ENCODE measurements around the gene GCA. TPM values are rescaled to one million over a fixed set of nuclear protein-coding genes. Genes with fewer than 3 reads are reported as not detected.

GCA gene
- total and polyA plus RNA-seq, 7 experiments from 2014 or later: 10.9 to 56.3 (median 16.4) TPM

- POLR2A ChIA-PET: no interaction called here
- peaks cover 21 to 48% (median 32%) of the 10 kb centered on the region in 5 donors for H3K27me3 Mint-ChIP-seq
Measured at GRCh38 chr2:162382278-162382677, 38.3 kb downstream of the GCA start.

GRCh38 chr2:162385536-162385935, 41.6 kb downstream of the GCA start:
- H3K36me3 Mint-ChIP-seq: no peaks in the 10 kb centered on the region
- no peak overlapping the region for H3K4me3 ChIP-seq (ENCODE audit: low read length)
- no peaks in the 10 kb centered on the region for H3K9me3 Mint-ChIP-seq
- peaks cover 8 to 26% (median 17%) of the 10 kb centered on the region in 5 donors for H3K27me3 Mint-ChIP-seq
- no peak overlapping the region for H3K4me3 Mint-ChIP-seq
- H3K36me3 ChIP-seq (ENCODE audit: control insufficient read depth in 2 of 3, insufficient read depth in 3 of 3, low read length in 3 of 3): no peaks in the 10 kb centered on the region
- H3K27ac Mint-ChIP-seq: no peak overlapping the region
- no peak for ATAC-seq
- no peaks in the 10 kb centered on the region for H3K27me3 ChIP-seq (ENCODE audit: control insufficient read depth in 2 of 2, insufficient read depth in 2 of 2, low read length in 2 of 2)
- intact Hi-C loops (cut with micrococcal nuclease): no loop called here
- CTCF ChIA-PET: no interaction called here
- no peaks in the 10 kb centered on the region for H3K4me1 ChIP-seq (ENCODE audit: control insufficient read depth in 2 of 2, insufficient read depth in 2 of 2, low read length in 2 of 2)
- H3K9me3 ChIP-seq (ENCODE audit: control insufficient read depth in 2 of 3, low read length in 3 of 3): no peaks in the 10 kb centered on the region
- no peak for DNase-seq
- peaks cover 0 to 2% (median 0%) of the 10 kb centered on the region in 7 donors for H3K4me1 Mint-ChIP-seq
- POLR2A ChIA-PET: no interaction called here
- no peak overlapping the region for H3K27ac ChIP-seq (ENCODE audit: low read depth, low read length)

More at GRCh38 chr2:162382278-162382677, 38.3 kb downstream of the GCA start:
- H3K36me3 ChIP-seq (ENCODE audit: control insufficient read depth in 2 of 3, insufficient read depth in 3 of 3, low read length in 3 of 3): no peaks in the 10 kb centered on the region
- Mint-ChIP-seq H3K9me3 (peaks cover 0 to under 1% (median 0%) of the 10 kb centered on the region in 11 donors), H3K4me3 (no peak overlapping the region), H3K36me3 (no peaks in the 10 kb centered on the region), H3K4me1 (peaks cover 0 to 2% (median 0%) of the 10 kb centered on the region in 7 donors), H3K27ac (no peak overlapping the region)
- no peaks in the 10 kb centered on the region for H3K9me3 ChIP-seq (ENCODE audit: control insufficient read depth in 2 of 3, low read length in 3 of 3)
- H3K27me3 ChIP-seq (ENCODE audit: control insufficient read depth in 2 of 2, insufficient read depth in 2 of 2, low read length in 2 of 2): no peaks in the 10 kb centered on the region
- no peak overlapping the region for H3K27ac ChIP-seq (ENCODE audit: low read depth, low read length)
- ATAC-seq (no peak), DNase-seq (no peak)
- CTCF ChIA-PET: no interaction called here
- intact Hi-C loops (cut with micrococcal nuclease): no loop called here
- H3K4me3 ChIP-seq (ENCODE audit: low read length): no peak overlapping the region
- H3K4me1 ChIP-seq (ENCODE audit: control insufficient read depth in 2 of 2, insufficient read depth in 2 of 2, low read length in 2 of 2): no peaks in the 10 kb centered on the region

- Histone ChIP-seq H3K9me3 (ENCODE audit: control insufficient read depth in 2 of 3, low read length in 3 of 3) (no peaks in the 10 kb centered on the region), H3K4me3 (ENCODE audit: low read length) (no peak overlapping the region), H3K4me1 (ENCODE audit: control insufficient read depth in 2 of 2, insufficient read depth in 2 of 2, low read length in 2 of 2) (no peaks in the 10 kb centered on the region), H3K27me3 (ENCODE audit: control insufficient read depth in 2 of 2, insufficient read depth in 2 of 2, low read length in 2 of 2) (peaks cover 0 to 2% of the 10 kb centered on the region in 2 donors), H3K36me3 (ENCODE audit: control insufficient read depth in 2 of 3, insufficient read depth in 3 of 3, low read length in 3 of 3) (no peaks in the 10 kb centered on the region), H3K27ac (ENCODE audit: low read depth, low read length) (no peak overlapping the region)
- DNase-seq (no peak), ATAC-seq (no peak)
- intact Hi-C loops (cut with micrococcal nuclease): no loop called here
- Mint-ChIP-seq H3K9me3 (no peaks in the 10 kb centered on the region), H3K4me3 (no peak overlapping the region), H3K4me1 (peaks cover 0 to 2% (median 0%) of the 10 kb centered on the region in 7 donors), H3K36me3 (no peaks in the 10 kb centered on the region), H3K27me3 (peaks cover 12 to 33% (median 27%) of the 10 kb centered on the region in 5 donors), H3K27ac (no peak overlapping the region)
- ChIA-PET CTCF (no interaction called here), POLR2A (no interaction called here)
Measured at GRCh38 chr2:162390801-162391200, 46.9 kb downstream of the GCA start.

DNA sequence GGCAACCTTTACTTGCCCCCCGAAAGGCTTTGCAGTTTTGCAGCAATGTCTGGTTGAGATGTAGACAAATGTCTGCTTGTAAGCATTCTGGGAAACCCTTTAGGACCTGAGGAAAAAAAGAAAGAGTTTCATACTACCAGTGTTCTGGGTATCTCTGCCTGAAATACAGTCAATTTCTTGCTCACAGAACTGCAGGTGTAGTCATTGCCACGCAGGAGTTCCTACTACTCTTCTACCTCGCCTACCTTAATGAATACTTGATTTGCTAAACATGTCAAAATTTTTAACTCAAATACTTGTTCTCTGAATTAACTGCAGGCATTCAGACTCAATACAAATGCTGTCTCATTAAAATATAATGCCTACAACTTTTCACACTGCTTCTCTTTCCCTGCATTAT, 56.4 kb downstream of the GCA start:
- H3K4me1 Mint-ChIP-seq: no peaks in the 10 kb centered on the region
- H3K36me3 ChIP-seq (ENCODE audit: control insufficient read depth in 2 of 3, insufficient read depth in 3 of 3, low read length in 3 of 3): no peaks in the 10 kb centered on the region
- intact Hi-C loops (cut with micrococcal nuclease): no loop called here
- H3K4me3 Mint-ChIP-seq: no peak overlapping the region
- DNase-seq: no peak
- H3K27me3 Mint-ChIP-seq: peaks cover 4 to 23% (median 12%) of the 10 kb centered on the region in 5 donors
- H3K9me3 ChIP-seq (ENCODE audit: control insufficient read depth in 2 of 3, low read length in 3 of 3): no peaks in the 10 kb centered on the region
- no peak overlapping the region for H3K4me3 ChIP-seq (ENCODE audit: low read length)
- POLR2A ChIA-PET: no interaction called here
- H3K27ac ChIP-seq (ENCODE audit: low read depth, low read length): no peak overlapping the region
- no peak for ATAC-seq
- H3K36me3 Mint-ChIP-seq: no peaks in the 10 kb centered on the region
- H3K27ac Mint-ChIP-seq: no peak overlapping the region
- no peaks in the 10 kb centered on the region for H3K9me3 Mint-ChIP-seq
- CTCF ChIA-PET: no interaction called here
- H3K27me3 ChIP-seq (ENCODE audit: control insufficient read depth in 2 of 2, insufficient read depth in 2 of 2, low read length in 2 of 2): no peaks in the 10 kb centered on the region
- no peaks in the 10 kb centered on the region for H3K4me1 ChIP-seq (ENCODE audit: control insufficient read depth in 2 of 2, insufficient read depth in 2 of 2, low read length in 2 of 2)

DNA sequence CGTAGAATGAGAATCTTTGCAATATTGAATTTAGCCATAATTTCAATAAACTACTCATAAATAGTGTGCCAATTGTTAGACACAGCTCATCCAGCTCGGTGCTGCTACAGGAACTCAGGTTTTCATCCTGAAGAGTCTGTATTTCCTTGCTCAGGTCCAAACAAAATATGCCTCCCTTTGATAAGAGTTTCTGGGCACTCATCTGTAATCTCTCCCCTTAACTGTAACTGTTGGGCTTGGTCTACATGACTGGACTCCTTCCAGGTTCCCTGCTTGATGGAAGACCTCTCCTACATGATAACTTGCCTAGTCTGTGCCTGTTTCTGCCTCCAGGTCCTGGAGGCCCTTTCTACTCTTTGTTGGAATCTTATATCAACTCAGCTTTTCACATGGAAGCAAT, 57.9 kb downstream of the GCA start:
- no peaks in the 10 kb centered on the region for H3K4me1 Mint-ChIP-seq
- Histone ChIP-seq H3K4me1 (ENCODE audit: control insufficient read depth in 2 of 2, insufficient read depth in 2 of 2, low read length in 2 of 2) (no peaks in the 10 kb centered on the region), H3K36me3 (ENCODE audit: control insufficient read depth in 2 of 3, insufficient read depth in 3 of 3, low read length in 3 of 3) (no peaks in the 10 kb centered on the region), H3K27ac (ENCODE audit: low read depth, low read length) (no peak overlapping the region), H3K4me3 (ENCODE audit: low read length) (no peak overlapping the region), H3K9me3 (ENCODE audit: control insufficient read depth in 2 of 3, low read length in 3 of 3) (no peaks in the 10 kb centered on the region), H3K27me3 (ENCODE audit: control insufficient read depth in 2 of 2, insufficient read depth in 2 of 2, low read length in 2 of 2) (no peaks in the 10 kb centered on the region)
- no peak overlapping the region for H3K4me3 Mint-ChIP-seq
- DNase-seq (no peak), ATAC-seq (no peak)
- no peak overlapping the region for H3K27ac Mint-ChIP-seq
- ChIA-PET POLR2A (no interaction called here), CTCF (no interaction called here)
- intact Hi-C loops (cut with micrococcal nuclease): no loop called here
- no peaks in the 10 kb centered on the region for H3K36me3 Mint-ChIP-seq
- H3K27me3 Mint-ChIP-seq: peaks cover 9 to 23% (median 14%) of the 10 kb centered on the region in 5 donors
- H3K9me3 Mint-ChIP-seq: no peaks in the 10 kb centered on the region

- Histone ChIP-seq H3K4me3 (ENCODE audit: low read length) (no peak overlapping the region), H3K9me3 (ENCODE audit: control insufficient read depth in 2 of 3, low read length in 3 of 3) (no peaks in the 10 kb centered on the region), H3K27ac (ENCODE audit: low read depth, low read length) (no peak overlapping the region), H3K4me1 (ENCODE audit: control insufficient read depth in 2 of 2, insufficient read depth in 2 of 2, low read length in 2 of 2) (no peaks in the 10 kb centered on the region), H3K27me3 (ENCODE audit: control insufficient read depth in 2 of 2, insufficient read depth in 2 of 2, low read length in 2 of 2) (no peaks in the 10 kb centered on the region), H3K36me3 (ENCODE audit: control insufficient read depth in 2 of 3, insufficient read depth in 3 of 3, low read length in 3 of 3) (no peaks in the 10 kb centered on the region)
- H3K36me3 Mint-ChIP-seq: no peaks in the 10 kb centered on the region
- ATAC-seq (no peak), DNase-seq (no peak)
- ChIA-PET CTCF (no interaction called here), POLR2A (no interaction called here)
- H3K9me3 Mint-ChIP-seq: no peaks in the 10 kb centered on the region
- intact Hi-C loops (cut with micrococcal nuclease): no loop called here
- H3K27me3 Mint-ChIP-seq: peaks cover 10 to 21% (median 13%) of the 10 kb centered on the region in 5 donors
- no peaks in the 10 kb centered on the region for H3K4me1 Mint-ChIP-seq
- no peak overlapping the region for H3K27ac Mint-ChIP-seq
- H3K4me3 Mint-ChIP-seq: no peak overlapping the region
Measured at GRCh38 chr2:162403884-162404283, 60.0 kb downstream of the GCA start.
